Astrocyte (in vitro differentiated cells and primary cell): Measurements from ENCODE around the gene ERCC5.

Source experiments
- EZH2 ChIP-seq: IDR thresholded peaks from 2 replicates; pipeline ENCODE4 v1.6.1; 2012; ENCODE audit warnings: mild to moderate bottlenecking, low read length, inconsistent platforms; ENCODE audit not compliant: insufficient read depth
- TF ChIP-seq, protein P1 (sequence below): IDR thresholded peaks from 2 replicates; pipeline ENCODE4 v1.5.1; 2011; ENCODE audit warnings: low read depth, mild to moderate bottlenecking, inconsistent platforms, low read length, moderate library complexity; ENCODE audit not compliant: insufficient read depth

DNA sequence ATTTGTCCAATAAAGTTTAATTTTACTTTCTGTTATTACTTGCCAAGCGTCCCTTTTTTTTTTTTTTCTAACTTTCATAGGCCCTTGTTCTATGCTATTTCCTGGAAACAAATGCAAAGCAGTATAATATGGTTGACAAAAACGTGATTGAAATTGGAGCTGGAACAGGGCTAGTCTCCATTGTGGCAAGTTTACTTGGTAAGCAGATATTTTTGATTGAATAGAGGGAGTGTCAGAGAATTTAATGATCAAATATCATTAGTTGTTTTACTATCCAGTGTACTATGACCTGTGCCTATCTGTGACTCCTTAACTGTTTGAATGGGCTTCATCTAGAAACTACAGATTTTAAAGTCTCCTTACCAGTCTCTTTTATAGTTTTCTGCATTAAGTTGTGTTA is 46.7 kb downstream of the ERCC5 start:
- TF ChIP-seq, protein P1, sequence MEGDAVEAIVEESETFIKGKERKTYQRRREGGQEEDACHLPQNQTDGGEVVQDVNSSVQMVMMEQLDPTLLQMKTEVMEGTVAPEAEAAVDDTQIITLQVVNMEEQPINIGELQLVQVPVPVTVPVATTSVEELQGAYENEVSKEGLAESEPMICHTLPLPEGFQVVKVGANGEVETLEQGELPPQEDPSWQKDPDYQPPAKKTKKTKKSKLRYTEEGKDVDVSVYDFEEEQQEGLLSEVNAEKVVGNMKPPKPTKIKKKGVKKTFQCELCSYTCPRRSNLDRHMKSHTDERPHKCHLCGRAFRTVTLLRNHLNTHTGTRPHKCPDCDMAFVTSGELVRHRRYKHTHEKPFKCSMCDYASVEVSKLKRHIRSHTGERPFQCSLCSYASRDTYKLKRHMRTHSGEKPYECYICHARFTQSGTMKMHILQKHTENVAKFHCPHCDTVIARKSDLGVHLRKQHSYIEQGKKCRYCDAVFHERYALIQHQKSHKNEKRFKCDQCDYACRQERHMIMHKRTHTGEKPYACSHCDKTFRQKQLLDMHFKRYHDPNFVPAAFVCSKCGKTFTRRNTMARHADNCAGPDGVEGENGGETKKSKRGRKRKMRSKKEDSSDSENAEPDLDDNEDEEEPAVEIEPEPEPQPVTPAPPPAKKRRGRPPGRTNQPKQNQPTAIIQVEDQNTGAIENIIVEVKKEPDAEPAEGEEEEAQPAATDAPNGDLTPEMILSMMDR, result no peak
- no peak for TF ChIP-seq EZH2
